ENCODE results near the gene KRTAP9-2.

GRCh38 chr17:41263212-41263611 lies 36.8 kb downstream of the KRTAP9-2 start:
- TF ChIP-seq POLR2A (IDR thresholded peaks at IDR 0.05), result no peak
- TF ChIP-seq, protein P1, sequence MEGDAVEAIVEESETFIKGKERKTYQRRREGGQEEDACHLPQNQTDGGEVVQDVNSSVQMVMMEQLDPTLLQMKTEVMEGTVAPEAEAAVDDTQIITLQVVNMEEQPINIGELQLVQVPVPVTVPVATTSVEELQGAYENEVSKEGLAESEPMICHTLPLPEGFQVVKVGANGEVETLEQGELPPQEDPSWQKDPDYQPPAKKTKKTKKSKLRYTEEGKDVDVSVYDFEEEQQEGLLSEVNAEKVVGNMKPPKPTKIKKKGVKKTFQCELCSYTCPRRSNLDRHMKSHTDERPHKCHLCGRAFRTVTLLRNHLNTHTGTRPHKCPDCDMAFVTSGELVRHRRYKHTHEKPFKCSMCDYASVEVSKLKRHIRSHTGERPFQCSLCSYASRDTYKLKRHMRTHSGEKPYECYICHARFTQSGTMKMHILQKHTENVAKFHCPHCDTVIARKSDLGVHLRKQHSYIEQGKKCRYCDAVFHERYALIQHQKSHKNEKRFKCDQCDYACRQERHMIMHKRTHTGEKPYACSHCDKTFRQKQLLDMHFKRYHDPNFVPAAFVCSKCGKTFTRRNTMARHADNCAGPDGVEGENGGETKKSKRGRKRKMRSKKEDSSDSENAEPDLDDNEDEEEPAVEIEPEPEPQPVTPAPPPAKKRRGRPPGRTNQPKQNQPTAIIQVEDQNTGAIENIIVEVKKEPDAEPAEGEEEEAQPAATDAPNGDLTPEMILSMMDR (IDR thresholded peaks at IDR 0.05 in 4 of 5, conservative IDR thresholded peaks at IDR 0.05 in 1 of 5), result no peak

All from gastrocnemius medialis (tissue), 4 donors.